ENCODE results near the gene EDIL3. TPM values are rescaled to one million over a fixed set of nuclear protein-coding genes. Genes with fewer than 3 reads are reported as not detected.

EDIL3 gene
- total and polyA plus RNA-seq, 4 experiments from 2014 or later: not detected

GRCh38 chr5:84273517-84273883 is 111.2 kb downstream of the EDIL3 start:
- H3K27me3 ChIP-seq (ENCODE audit: insufficient read depth, low read length): no peaks in the 10 kb centered on the region
- no peaks in the 10 kb centered on the region for H3K36me3 ChIP-seq (ENCODE audit: insufficient read depth, low read length)
- no peaks in the 10 kb centered on the region for H3K4me1 ChIP-seq (ENCODE audit: insufficient read depth, low read length)
- no peaks in the 10 kb centered on the region for H3K4me1 Mint-ChIP-seq
- H3K9me3 ChIP-seq (ENCODE audit: control insufficient read depth in 1 of 2, low read length in 2 of 2): no peaks in the 10 kb centered on the region
- intact Hi-C loops (cut with micrococcal nuclease): no loop called here
- CTCF ChIA-PET (ENCODE audit: partially characterized antibody): no interaction called here
- no peak overlapping the region for H3K27ac ChIP-seq (ENCODE audit: low read depth, low read length)
- no peaks in the 10 kb centered on the region for H3K36me3 Mint-ChIP-seq
- no peak overlapping the region for H3K4me3 Mint-ChIP-seq
- no peak overlapping the region for H3K27ac Mint-ChIP-seq
- H3K4me3 ChIP-seq (ENCODE audit: low read length in 2 of 2): no peak overlapping the region
- POLR2A ChIA-PET (ENCODE audit: partially characterized antibody): no interaction called here
- DNase-seq: no peak
- peaks cover 0 to 2% (median 0%) of the 10 kb centered on the region in 8 donors for H3K9me3 Mint-ChIP-seq
- H3K27me3 Mint-ChIP-seq: no peaks in the 10 kb centered on the region

- ChIA-PET POLR2A (ENCODE audit: partially characterized antibody) (no interaction called here), CTCF (ENCODE audit: partially characterized antibody) (no interaction called here)
- H3K27me3 ChIP-seq (ENCODE audit: insufficient read depth, low read length): no peaks in the 10 kb centered on the region
- H3K4me3 Mint-ChIP-seq: no peak overlapping the region
- no peak overlapping the region for H3K27ac ChIP-seq (ENCODE audit: low read depth, low read length)
- H3K9me3 ChIP-seq (ENCODE audit: control insufficient read depth in 1 of 2, low read length in 2 of 2): no peaks in the 10 kb centered on the region
- intact Hi-C loops (cut with micrococcal nuclease): no loop called here
- no peaks in the 10 kb centered on the region for H3K4me1 ChIP-seq (ENCODE audit: insufficient read depth, low read length)
- peaks cover 0 to 2% (median 0%) of the 10 kb centered on the region in 8 donors for H3K9me3 Mint-ChIP-seq
- no peaks in the 10 kb centered on the region for H3K36me3 ChIP-seq (ENCODE audit: insufficient read depth, low read length)
- no peaks in the 10 kb centered on the region for H3K36me3 Mint-ChIP-seq
- H3K4me3 ChIP-seq (ENCODE audit: low read length in 2 of 2): no peak overlapping the region
- no peak overlapping the region for H3K27ac Mint-ChIP-seq
- no peaks in the 10 kb centered on the region for H3K4me1 Mint-ChIP-seq
- DNase-seq: no peak
- no peaks in the 10 kb centered on the region for H3K27me3 Mint-ChIP-seq
These were observed 111.7 kb downstream of the EDIL3 start for GRCh38 chr5:84272771-84273516.

- H3K4me3 ChIP-seq (ENCODE audit: low read length in 2 of 2): no peak overlapping the region
- H3K27me3 ChIP-seq (ENCODE audit: insufficient read depth, low read length): no peaks in the 10 kb centered on the region
- Mint-ChIP-seq H3K9me3 (peaks cover 0 to 5% (median 2%) of the 10 kb centered on the region in 8 donors), H3K4me1 (no peaks in the 10 kb centered on the region), H3K4me3 (no peak overlapping the region), H3K36me3 (no peaks in the 10 kb centered on the region), H3K27me3 (peaks cover 0 to 2% of the 10 kb centered on the region in 2 donors), H3K27ac (no peak overlapping the region)
- POLR2A ChIA-PET (ENCODE audit: partially characterized antibody): no interaction called here
- no peak overlapping the region for H3K27ac ChIP-seq (ENCODE audit: low read depth, low read length)
- H3K9me3 ChIP-seq (ENCODE audit: control insufficient read depth in 1 of 2, low read length in 2 of 2): no peaks in the 10 kb centered on the region
- H3K4me1 ChIP-seq (ENCODE audit: insufficient read depth, low read length): no peaks in the 10 kb centered on the region
- intact Hi-C loops (cut with micrococcal nuclease): no loop called here
- CTCF ChIA-PET (ENCODE audit: partially characterized antibody): no interaction called here
- DNase-seq: no peak
- H3K36me3 ChIP-seq (ENCODE audit: insufficient read depth, low read length): no peaks in the 10 kb centered on the region
These were observed 118.7 kb downstream of the EDIL3 start for GRCh38 chr5:84265739-84266550.

- Mint-ChIP-seq H3K36me3 (no peaks in the 10 kb centered on the region), H3K27me3 (peaks cover 0 to 2% of the 10 kb centered on the region in 2 donors), H3K9me3 (peaks cover 0 to 5% (median 2%) of the 10 kb centered on the region in 8 donors), H3K4me1 (no peaks in the 10 kb centered on the region), H3K27ac (no peak overlapping the region), H3K4me3 (no peak overlapping the region)
- no peaks in the 10 kb centered on the region for H3K36me3 ChIP-seq (ENCODE audit: insufficient read depth, low read length)
- DNase-seq: no peak
- ChIA-PET POLR2A (ENCODE audit: partially characterized antibody) (no interaction called here), CTCF (ENCODE audit: partially characterized antibody) (no interaction called here)
- intact Hi-C loops (cut with micrococcal nuclease): no loop called here
- H3K4me1 ChIP-seq (ENCODE audit: insufficient read depth, low read length): no peaks in the 10 kb centered on the region
- H3K27me3 ChIP-seq (ENCODE audit: insufficient read depth, low read length): no peaks in the 10 kb centered on the region
- no peaks in the 10 kb centered on the region for H3K9me3 ChIP-seq (ENCODE audit: control insufficient read depth in 1 of 2, low read length in 2 of 2)
- no peak overlapping the region for H3K4me3 ChIP-seq (ENCODE audit: low read length in 2 of 2)
- no peak overlapping the region for H3K27ac ChIP-seq (ENCODE audit: low read depth, low read length)
These were observed 119.5 kb downstream of the EDIL3 start for GRCh38 chr5:84265130-84265529.

GRCh38 chr5:84260939-84261338 is 123.7 kb downstream of the EDIL3 start:
- Histone ChIP-seq H3K27ac (ENCODE audit: low read depth, low read length) (no peak overlapping the region), H3K36me3 (ENCODE audit: insufficient read depth, low read length) (no peaks in the 10 kb centered on the region), H3K27me3 (ENCODE audit: insufficient read depth, low read length) (no peaks in the 10 kb centered on the region), H3K4me3 (ENCODE audit: low read length in 2 of 2) (no peak overlapping the region), H3K4me1 (ENCODE audit: insufficient read depth, low read length) (no peaks in the 10 kb centered on the region), H3K9me3 (ENCODE audit: control insufficient read depth in 1 of 2, low read length in 2 of 2) (no peaks in the 10 kb centered on the region)
- no peak overlapping the region for H3K27ac Mint-ChIP-seq
- no peaks in the 10 kb centered on the region for H3K36me3 Mint-ChIP-seq
- DNase-seq: no peak
- no peak overlapping the region for H3K4me3 Mint-ChIP-seq
- peaks cover 0 to 8% (median 2%) of the 10 kb centered on the region in 8 donors for H3K9me3 Mint-ChIP-seq
- intact Hi-C loops (cut with micrococcal nuclease): no loop called here
- ChIA-PET POLR2A (ENCODE audit: partially characterized antibody) (no interaction called here), CTCF (ENCODE audit: partially characterized antibody) (no interaction called here)
- H3K27me3 Mint-ChIP-seq: peaks cover 0 to 2% of the 10 kb centered on the region in 2 donors
- H3K4me1 Mint-ChIP-seq: no peaks in the 10 kb centered on the region

GRCh38 chr5:84260140-84260539 is 124.5 kb downstream of the EDIL3 start:
- CTCF ChIA-PET (ENCODE audit: partially characterized antibody): no interaction called here
- no peaks in the 10 kb centered on the region for H3K4me1 Mint-ChIP-seq
- H3K4me3 ChIP-seq (ENCODE audit: low read length in 2 of 2): no peak overlapping the region
- peaks cover 0 to 2% of the 10 kb centered on the region in 2 donors for H3K27me3 Mint-ChIP-seq
- no peaks in the 10 kb centered on the region for H3K4me1 ChIP-seq (ENCODE audit: insufficient read depth, low read length)
- H3K27me3 ChIP-seq (ENCODE audit: insufficient read depth, low read length): no peaks in the 10 kb centered on the region
- intact Hi-C loops (cut with micrococcal nuclease): no loop called here
- H3K27ac ChIP-seq (ENCODE audit: low read depth, low read length): no peak overlapping the region
- no peaks in the 10 kb centered on the region for H3K9me3 ChIP-seq (ENCODE audit: control insufficient read depth in 1 of 2, low read length in 2 of 2)
- POLR2A ChIA-PET (ENCODE audit: partially characterized antibody): no interaction called here
- no peaks in the 10 kb centered on the region for H3K36me3 ChIP-seq (ENCODE audit: insufficient read depth, low read length)
- H3K36me3 Mint-ChIP-seq: no peaks in the 10 kb centered on the region
- H3K4me3 Mint-ChIP-seq: no peak overlapping the region
- no peak overlapping the region for H3K27ac Mint-ChIP-seq
- DNase-seq: no peak
- H3K9me3 Mint-ChIP-seq: peaks cover 0 to 8% (median 2%) of the 10 kb centered on the region in 8 donors

GRCh38 chr5:84259283-84260045 is 125.2 kb downstream of the EDIL3 start:
- no peak for DNase-seq
- no peak overlapping the region for H3K27ac ChIP-seq (ENCODE audit: low read depth, low read length)
- no peak overlapping the region for H3K4me3 ChIP-seq (ENCODE audit: low read length in 2 of 2)
- Mint-ChIP-seq H3K4me1 (no peaks in the 10 kb centered on the region), H3K9me3 (peaks cover 0 to 8% (median 2%) of the 10 kb centered on the region in 8 donors), H3K27me3 (peaks cover 0 to 2% of the 10 kb centered on the region in 2 donors), H3K36me3 (no peaks in the 10 kb centered on the region), H3K27ac (no peak overlapping the region), H3K4me3 (no peak overlapping the region)
- no peaks in the 10 kb centered on the region for H3K9me3 ChIP-seq (ENCODE audit: control insufficient read depth in 1 of 2, low read length in 2 of 2)
- POLR2A ChIA-PET (ENCODE audit: partially characterized antibody): no interaction called here
- intact Hi-C loops (cut with micrococcal nuclease): no loop called here
- CTCF ChIA-PET (ENCODE audit: partially characterized antibody): no interaction called here
- no peaks in the 10 kb centered on the region for H3K36me3 ChIP-seq (ENCODE audit: insufficient read depth, low read length)
- no peaks in the 10 kb centered on the region for H3K4me1 ChIP-seq (ENCODE audit: insufficient read depth, low read length)
- H3K27me3 ChIP-seq (ENCODE audit: insufficient read depth, low read length): no peaks in the 10 kb centered on the region

All from CD4-positive, alpha-beta memory T cell (primary cell).